ENCODE results near the gene MAP6.

DNA sequence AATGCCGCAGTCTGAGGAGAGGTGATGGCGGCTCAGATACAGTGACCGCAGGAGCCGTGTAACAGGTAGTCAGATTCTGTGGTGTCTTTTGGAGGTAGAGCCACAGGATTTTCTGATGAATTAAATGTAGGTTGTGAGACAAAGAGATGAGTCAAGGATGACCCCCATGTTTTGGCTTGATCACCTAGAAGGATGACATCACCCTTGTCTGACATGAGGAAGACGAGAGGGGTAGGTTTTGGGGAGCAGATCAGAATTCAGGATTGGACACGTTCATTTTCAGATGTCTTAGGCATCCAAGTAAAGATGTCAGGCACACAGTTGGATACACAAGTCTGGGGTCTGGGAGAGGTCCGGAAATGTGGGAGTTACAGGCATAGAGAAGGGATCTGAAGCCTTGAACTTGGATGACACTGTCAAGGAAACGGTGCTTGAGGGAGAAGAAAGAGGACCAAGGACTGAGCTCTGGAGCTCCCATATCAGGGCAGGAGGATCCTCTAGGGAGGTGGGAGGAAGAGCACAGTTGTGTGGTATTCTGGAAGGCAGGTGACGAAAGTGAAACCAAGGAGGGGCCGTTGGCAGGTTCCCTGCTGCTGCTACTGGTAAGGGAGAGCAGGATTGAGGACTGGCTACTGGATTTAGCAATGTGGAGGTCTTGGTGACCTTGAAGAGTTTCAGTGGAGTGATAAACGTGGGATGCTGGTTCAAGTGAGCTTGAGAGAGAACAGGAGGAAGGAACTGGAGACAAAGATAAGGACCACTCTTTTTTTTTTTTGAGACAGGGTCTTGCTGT, 130.5 kb downstream of the MAP6 start:
- no peak for TF ChIP-seq GATA2 (IDR thresholded peaks at IDR 0.05; ENCODE audit: low read depth, low read length)
- no peak for TF ChIP-seq GATA3 (IDR thresholded peaks at IDR 0.05; ENCODE audit: low read depth, low read length)
